ENCODE results near the gene ZNG1A. TPM values are rescaled to one million over a fixed set of nuclear protein-coding genes. Genes with fewer than 3 reads are reported as not detected.
"Not testable (repeated sequence)": the region's sequence is repeated elsewhere in the genome, so short reads cannot be mapped to it uniquely, and the experiment has no call there.

ZNG1A gene
- total RNA-seq, 1 experiment from 2014 or later = 31.1 TPM

GRCh38 chr9:73076-73899, 105.6 kb downstream of the ZNG1A start:
- H2BK20ac ChIP-seq (ENCODE audit: low read depth, low read length, poor library complexity, severe bottlenecking); H2AFZ ChIP-seq (ENCODE audit: low read length); H3K4ac ChIP-seq (ENCODE audit: low read depth, low read length); H3K36me3 Mint-ChIP-seq (ENCODE audit: insufficient read depth in 1 of 3, low read depth in 3 of 3); H3K14ac ChIP-seq (ENCODE audit: insufficient read depth, low read length); H3K79me2 ChIP-seq (ENCODE audit: insufficient read depth, low read length); H3K27ac ChIP-seq (ENCODE audit: insufficient read length, low read depth, low read length); H4K20me1 ChIP-seq (ENCODE audit: control insufficient read depth, insufficient read depth, insufficient read length); H3K9me3 Mint-ChIP-seq; H2AK5ac ChIP-seq (ENCODE audit: insufficient read length, low read length); H2BK15ac ChIP-seq (ENCODE audit: low read depth, low read length); H4K5ac ChIP-seq (ENCODE audit: insufficient read length, low read depth, low read length); H3K23ac ChIP-seq (ENCODE audit: insufficient read length, low read depth, low read length); H3K18ac ChIP-seq (ENCODE audit: insufficient read length, low read depth, low read length); H3K23me2 ChIP-seq (ENCODE audit: insufficient read length, low read depth, low read length, poor library complexity, severe bottlenecking); H3K4me1 ChIP-seq (ENCODE audit: insufficient read depth, low read length); H3K9ac ChIP-seq (ENCODE audit: extremely low read depth, insufficient read length, low read length); H4K8ac ChIP-seq (replicated peaks; ENCODE audit: insufficient read length, low read depth, low read length); H3K4me1 Mint-ChIP-seq; H3T11ph ChIP-seq (ENCODE audit: low read length); H2BK12ac ChIP-seq (ENCODE audit: insufficient read length, low read depth, low read length); H3K9me3 ChIP-seq (ENCODE audit: control insufficient read depth, low read depth, low read length); H3K79me1 ChIP-seq (ENCODE audit: insufficient read depth, low read depth, low read length, poor library complexity, severe bottlenecking); H4K91ac ChIP-seq (ENCODE audit: insufficient read length, low read depth, low read length); H3K27me3 ChIP-seq (ENCODE audit: insufficient read depth, low read length); H3K27ac Mint-ChIP-seq; H3K56ac ChIP-seq (ENCODE audit: insufficient read length, low read depth, low read length); H2BK120ac ChIP-seq (ENCODE audit: low read depth, low read length, poor library complexity, severe bottlenecking); H2BK5ac ChIP-seq (ENCODE audit: insufficient read length, low read length): not testable (repeated sequence)
- WGBS (ENCODE audit: extremely low coverage, insufficient read length, low lambda C conversion rate) = no CpG with 5 or more reads among the region's 109 CpGs
- Mint-ChIP-seq H3K27me3 (ENCODE audit: low read depth) (peaks cover 43% of the 10 kb centered on the region), H3K4me3 (peak overlapping the region; percentile 62 to 81)
- peak; percentile 36 for DNase-seq
- H3K4me2 ChIP-seq (ENCODE audit: insufficient read depth, insufficient read length, low read length) = peak overlapping the region; percentile 46

Other genes with a start within 250 kb of the ZNG1A start
- gene WASHC1, start 149.6 kb downstream of the ZNG1A start, total RNA-seq (2021) = 8.7 and 9.2 TPM in 2 replicates
- gene FOXD4, start 60.6 kb downstream of the ZNG1A start, total RNA-seq (2021) = 0.20 and 0.22 TPM in 2 replicates
- gene DOCK8, start 35.8 kb upstream of the ZNG1A start, total RNA-seq (2021) = 1.4 and 2.3 TPM in 2 replicates